HUES64 (cell line): ENCODE measurements around the gene ADAP1.
A peak's percentile ranks its signal among the peaks of the same experiment; 100 is the strongest.
"Not testable (repeated sequence)": the region's sequence is repeated elsewhere in the genome, so short reads cannot be mapped to it uniquely, and the experiment has no call there.

Experiments
- H3K27ac ChIP-seq: 2 replicates; pipeline ENCODE4 v1.7.0; 2013; ENCODE audit warnings: low read depth, low read length, inconsistent platforms
- H3K27me3 ChIP-seq: 2 replicates; pipeline ENCODE4 v1.6.1; 2013; ENCODE audit warnings: mild to moderate bottlenecking, low read length; ENCODE audit not compliant: insufficient read depth
- H3K36me3 ChIP-seq: 2 replicates; pipeline ENCODE4 v1.6.1; 2013; ENCODE audit warnings: mild to moderate bottlenecking, low read length; ENCODE audit not compliant: insufficient read depth
- H3K4me1 ChIP-seq: 2 replicates; pipeline ENCODE4 v1.6.1; 2013; ENCODE audit warnings: mild to moderate bottlenecking, low read length, moderate library complexity; ENCODE audit not compliant: insufficient read depth
- H3K4me3 ChIP-seq: 2 replicates; pipeline ENCODE4 v1.5.1; 2013; ENCODE audit warnings: mild to moderate bottlenecking, low read length, moderate library complexity
- H3K9ac ChIP-seq: 2 replicates; pipeline ENCODE4 v1.6.1; 2013; ENCODE audit warnings: mild to moderate bottlenecking, low read depth, low read length
- H3K9me3 ChIP-seq: 2 replicates; pipeline ENCODE4 v1.6.1; 2013; ENCODE audit warnings: low read depth, low read length; ENCODE audit not compliant: insufficient read depth
- WGBS: fragments of 150-250, 120-280 bp; methylation state at CpG from one replicate; pipeline ENCODE4 v1.1.7; 2013; ENCODE audit warnings: missing lambda C conversion rate; 5-methylcytosine and 5-hydroxymethylcytosine counted together

ADAP1 gene

DNA sequence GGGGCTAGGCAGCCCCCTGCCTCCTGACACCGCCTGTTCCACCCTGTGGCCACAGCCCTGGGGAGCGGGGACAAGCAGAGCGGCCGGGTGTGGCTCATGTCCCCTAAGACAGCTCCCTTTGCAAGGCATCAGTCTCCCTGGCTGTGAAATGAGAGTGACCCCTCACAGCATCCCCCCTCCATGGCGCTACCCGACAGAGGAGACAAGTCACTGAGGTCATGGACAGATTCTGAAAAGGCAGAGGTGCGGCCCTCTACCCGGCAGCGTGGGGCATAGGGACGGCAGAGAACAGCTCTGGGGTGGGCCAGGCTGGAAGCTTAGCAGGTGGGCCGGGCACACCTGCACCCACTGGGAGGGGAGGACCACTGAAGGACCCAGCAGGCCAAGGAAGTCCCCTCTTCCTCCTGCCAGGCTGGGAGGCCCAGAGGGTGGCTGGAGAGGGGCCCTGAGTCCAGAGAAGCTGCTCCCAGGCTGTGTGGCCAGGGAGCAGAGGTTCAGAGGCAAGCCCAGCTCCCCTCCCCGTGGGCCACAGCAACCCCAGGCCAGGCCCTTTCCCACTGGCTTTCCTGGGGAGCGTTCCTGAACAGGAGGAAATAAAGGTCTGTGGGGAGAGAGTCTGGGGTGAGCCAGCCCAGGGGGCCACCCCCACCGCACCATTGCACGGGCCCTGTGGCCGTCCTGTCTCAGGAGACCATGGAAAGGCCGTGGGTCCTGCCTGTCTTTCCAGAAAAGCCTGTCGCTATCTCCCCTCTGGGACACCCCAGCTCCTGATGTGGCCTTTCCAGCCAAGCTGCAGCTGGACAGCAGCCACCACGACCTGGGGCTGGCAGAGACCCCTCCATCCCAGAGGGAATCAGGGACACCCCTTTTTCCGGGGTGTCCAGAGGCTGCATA, 1.7 kb downstream of the ADAP1 start:
- H3K9ac ChIP-seq, result no peak overlapping the region
- 88% methylated on average over 20 of the region's 20 CpGs for WGBS
- no peak overlapping the region for H3K4me3 ChIP-seq
- H3K9me3 ChIP-seq, result no peaks in the 10 kb centered on the region
- peaks cover 32% of the 10 kb centered on the region for H3K27me3 ChIP-seq
- H3K4me1 ChIP-seq, result no peaks in the 10 kb centered on the region
- H3K36me3 ChIP-seq, result no peaks in the 10 kb centered on the region
- H3K27ac ChIP-seq, result no peak overlapping the region

DNA sequence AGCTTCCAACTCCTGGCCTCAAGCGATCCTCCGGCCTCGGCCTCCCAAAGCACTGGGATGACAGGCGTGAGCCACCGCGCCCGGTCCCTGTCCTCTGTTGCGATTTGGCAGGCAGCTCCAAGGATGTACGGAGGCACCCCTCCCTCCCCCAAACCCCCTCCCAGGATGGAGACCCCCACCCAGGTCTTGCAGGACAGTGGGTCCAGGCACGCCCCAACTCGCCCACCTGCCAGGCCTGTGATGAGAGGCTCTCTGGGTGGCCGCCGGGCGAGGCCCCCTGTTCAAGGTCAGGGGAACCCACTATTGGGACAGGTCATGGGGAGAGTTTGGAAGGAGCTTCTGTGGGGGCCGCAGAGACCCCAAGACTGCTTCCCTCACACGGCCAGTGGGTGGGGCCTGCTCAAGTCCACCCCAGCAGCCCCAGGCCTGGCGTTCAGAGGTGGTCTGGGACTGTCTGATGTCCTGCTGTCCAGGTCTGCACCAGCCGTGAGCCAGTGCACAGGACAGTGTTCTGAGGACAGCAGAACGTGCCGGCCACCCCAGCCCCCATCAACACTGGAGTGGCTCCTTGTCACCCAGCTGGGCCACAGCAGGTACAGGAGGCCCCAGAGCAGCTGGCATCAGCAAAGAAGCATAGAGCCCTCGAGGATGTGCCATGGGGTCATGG, 2.5 kb downstream of the ADAP1 start:
- Histone ChIP-seq H3K27ac (no peak overlapping the region), H3K9me3 (no peaks in the 10 kb centered on the region), H3K4me3 (no peak overlapping the region), H3K27me3 (peaks cover 32% of the 10 kb centered on the region), H3K9ac (no peak overlapping the region), H3K36me3 (no peaks in the 10 kb centered on the region), H3K4me1 (no peaks in the 10 kb centered on the region)
- 94% methylated on average over 21 of the region's 21 CpGs for whole genome bisulfite sequencing

DNA sequence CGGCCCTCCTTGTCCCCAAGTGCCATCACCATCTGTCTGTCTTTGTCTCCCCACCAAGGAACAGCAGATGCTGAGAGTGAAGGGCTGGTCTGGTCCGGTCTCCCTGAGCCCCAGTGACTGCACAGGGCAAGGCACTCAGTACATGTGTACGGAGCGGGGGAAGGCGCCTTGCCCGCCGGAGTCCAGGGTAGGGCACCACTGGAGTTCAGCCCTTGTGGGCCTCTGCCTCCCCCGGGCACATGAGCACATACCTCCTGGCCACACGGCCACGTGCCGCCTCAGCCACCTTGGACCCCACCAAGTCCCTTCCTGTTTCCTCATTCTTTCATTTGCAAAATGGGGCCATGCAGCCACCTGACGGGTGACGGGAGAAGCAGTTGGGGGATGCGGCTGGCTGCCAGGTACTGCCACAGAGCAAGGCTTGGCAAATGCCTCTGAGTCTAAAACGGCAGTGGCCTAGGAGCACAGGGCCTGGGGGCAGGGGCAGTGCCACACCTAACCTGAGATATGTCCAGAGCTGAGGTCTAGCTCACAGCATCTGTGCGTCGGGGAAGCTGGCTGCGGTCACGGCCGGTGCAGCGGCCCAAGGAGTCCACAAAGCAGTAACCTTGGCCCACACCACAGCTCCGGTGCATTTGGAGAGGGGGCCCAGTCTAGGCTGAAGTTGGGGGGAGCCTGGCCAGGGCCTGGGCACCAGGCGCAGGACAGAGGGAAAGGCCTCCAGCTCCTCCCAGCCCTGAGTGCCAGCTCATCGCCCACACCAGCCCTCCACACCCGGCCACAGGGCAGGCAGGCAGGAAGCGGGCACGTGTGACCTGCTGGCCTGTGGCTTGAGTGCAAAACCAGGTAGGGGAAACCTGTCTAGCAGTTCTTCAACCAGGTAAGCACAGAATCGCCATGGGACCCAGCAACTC, 5.2 kb downstream of the ADAP1 start:
- Histone ChIP-seq H3K36me3 (no peaks in the 10 kb centered on the region), H3K4me3 (no peak overlapping the region), H3K27ac (no peak overlapping the region), H3K9ac (no peak overlapping the region), H3K9me3 (no peaks in the 10 kb centered on the region), H3K27me3 (peaks cover 18% of the 10 kb centered on the region), H3K4me1 (peaks cover 9% of the 10 kb centered on the region; the same call in 1 of the 2 replicates)
- WGBS, result 90% methylated on average over 28 of the region's 28 CpGs

DNA sequence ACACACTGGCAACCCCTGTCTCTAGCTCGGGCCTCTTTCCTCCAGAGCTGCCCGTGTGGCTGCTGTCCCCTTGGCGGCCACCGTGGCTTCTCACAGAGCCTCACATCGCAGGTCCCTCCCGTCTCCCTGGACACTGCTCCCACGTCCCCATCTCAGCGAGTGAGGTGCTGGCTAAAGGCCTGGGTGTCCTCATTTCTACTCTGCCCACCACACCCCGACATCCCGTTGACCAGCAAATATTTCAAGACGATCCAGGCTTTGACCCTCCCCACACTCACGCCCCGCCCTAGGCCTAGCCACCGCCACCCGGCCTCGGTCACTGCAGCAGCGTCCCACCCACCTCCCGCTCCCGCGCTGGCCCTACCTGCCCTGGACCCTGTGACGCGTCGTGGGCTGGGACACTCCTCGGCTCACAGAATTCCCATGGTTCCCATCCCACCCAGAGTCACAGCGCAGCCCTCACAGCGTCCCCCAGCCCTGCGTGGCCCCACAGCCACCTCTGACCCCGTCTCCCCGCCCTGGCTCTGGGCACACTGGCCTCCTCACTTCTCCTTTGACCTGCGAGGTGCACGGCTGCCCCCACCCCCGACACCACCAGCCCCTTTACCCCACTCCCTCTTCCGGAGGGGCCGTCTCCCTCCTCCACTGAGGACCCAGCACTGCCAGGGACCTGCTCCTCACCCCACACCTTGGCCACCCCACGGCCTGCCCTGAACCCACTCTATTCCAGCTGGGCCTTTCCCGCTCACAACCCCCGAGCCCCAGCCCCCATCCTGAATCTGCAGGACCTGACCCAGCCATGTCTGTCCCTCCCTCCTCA, 6.9 kb downstream of the ADAP1 start:
- no peak overlapping the region for H3K9ac ChIP-seq
- no peak overlapping the region for H3K4me3 ChIP-seq
- H3K27ac ChIP-seq, result no peak overlapping the region
- H3K4me1 ChIP-seq, result peaks cover 9% of the 10 kb centered on the region; the same call in 1 of the 2 replicates
- WGBS, result 92% methylated on average over 37 of the region's 37 CpGs
- H3K36me3 ChIP-seq, result no peaks in the 10 kb centered on the region
- no peaks in the 10 kb centered on the region for H3K9me3 ChIP-seq
- H3K27me3 ChIP-seq, result peaks cover 4% of the 10 kb centered on the region

DNA sequence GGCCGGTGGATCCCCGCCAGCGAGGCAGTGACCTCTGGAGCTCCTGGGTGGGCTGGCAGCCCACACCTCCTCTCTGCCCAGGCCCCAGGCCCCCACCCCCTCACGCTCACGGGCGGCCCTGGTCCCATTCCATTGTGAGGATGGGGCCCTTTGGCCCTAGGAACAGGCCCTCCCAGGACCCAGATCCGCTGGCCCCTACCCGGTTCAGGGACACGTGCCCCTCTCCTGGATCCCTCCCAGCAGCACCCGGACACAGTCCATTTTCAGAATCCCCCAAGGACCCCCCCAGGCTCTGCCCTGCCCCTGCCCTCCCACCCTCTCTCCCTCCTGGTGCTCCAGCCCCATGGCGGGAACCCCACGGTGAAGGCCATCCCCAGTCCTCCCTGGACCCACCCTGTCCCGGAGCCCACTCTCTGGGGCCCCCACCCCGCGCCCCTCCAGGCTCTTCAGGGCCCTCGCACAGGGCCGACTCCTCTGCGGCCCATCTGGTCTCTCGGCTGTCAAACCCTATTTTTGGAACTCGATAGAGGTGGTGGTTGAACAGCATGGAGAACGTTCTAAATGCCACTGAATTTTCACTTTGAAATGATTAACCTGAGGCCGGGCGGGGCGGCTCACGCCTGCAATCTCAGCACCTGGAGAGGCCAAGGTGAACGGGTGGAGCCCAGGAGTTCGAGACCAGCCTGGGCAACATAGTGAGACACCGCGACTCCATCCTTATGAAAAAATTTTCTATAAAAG, 8.1 kb downstream of the ADAP1 start:
- WGBS, result 87% methylated on average over 27 of the region's 29 CpGs
- H3K27ac ChIP-seq, result no peak overlapping the region
- peaks cover 8% of the 10 kb centered on the region for H3K27me3 ChIP-seq

DNA sequence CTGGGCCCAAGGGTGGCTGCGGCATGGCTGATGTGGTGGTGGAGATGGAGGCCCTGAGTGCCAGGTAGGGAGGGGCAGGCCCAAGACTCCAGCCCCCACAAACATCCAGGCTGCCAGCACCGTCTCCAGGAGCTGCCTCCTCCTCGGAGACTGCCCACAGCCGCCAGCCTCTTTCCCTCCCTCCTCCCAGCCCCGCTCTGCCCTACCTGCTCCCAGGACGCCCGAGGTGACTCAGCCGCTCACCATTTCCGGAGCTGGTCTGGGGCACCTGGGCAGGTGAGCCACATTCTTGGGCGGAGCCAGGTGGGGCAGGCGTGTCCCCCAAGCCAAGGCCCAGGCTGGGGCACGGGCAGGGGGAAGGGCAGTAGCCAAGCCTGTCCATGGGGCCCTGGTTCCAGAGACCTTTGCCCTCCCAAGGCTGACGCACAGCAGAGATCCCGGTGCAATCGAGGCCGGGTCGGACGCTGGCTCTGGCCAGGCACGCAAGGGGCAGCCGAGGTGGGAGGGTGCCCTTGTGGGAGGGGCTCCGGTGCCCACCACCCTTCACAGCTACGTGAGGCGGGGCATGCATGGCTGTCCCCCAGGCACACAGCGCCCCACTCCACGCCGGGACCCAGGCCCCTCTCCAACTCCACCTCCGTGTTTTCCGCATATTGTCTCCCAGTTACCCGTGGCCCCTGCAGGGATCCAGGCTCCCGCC, 8.8 kb downstream of the ADAP1 start:
- H3K9ac ChIP-seq, result peak overlapping the region; percentile 55
- no peak overlapping the region for H3K27ac ChIP-seq
- H3K36me3 ChIP-seq, result no peaks in the 10 kb centered on the region
- WGBS, result 81% methylated on average over 30 of the region's 30 CpGs
- H3K4me1 ChIP-seq, result peaks cover 9% of the 10 kb centered on the region; the same call in 1 of the 2 replicates
- no peaks in the 10 kb centered on the region for H3K9me3 ChIP-seq
- H3K4me3 ChIP-seq, result no peak overlapping the region
- peaks cover 14% of the 10 kb centered on the region for H3K27me3 ChIP-seq

More for the DNA sequence above, 8.1 kb downstream of the ADAP1 start:
- no peaks in the 10 kb centered on the region for H3K36me3 ChIP-seq
- H3K4me1 ChIP-seq, result peaks cover 9% of the 10 kb centered on the region; the same call in 1 of the 2 replicates
- no peaks in the 10 kb centered on the region for H3K9me3 ChIP-seq
- no peak overlapping the region for H3K4me3 ChIP-seq
- no peak overlapping the region for H3K9ac ChIP-seq

DNA sequence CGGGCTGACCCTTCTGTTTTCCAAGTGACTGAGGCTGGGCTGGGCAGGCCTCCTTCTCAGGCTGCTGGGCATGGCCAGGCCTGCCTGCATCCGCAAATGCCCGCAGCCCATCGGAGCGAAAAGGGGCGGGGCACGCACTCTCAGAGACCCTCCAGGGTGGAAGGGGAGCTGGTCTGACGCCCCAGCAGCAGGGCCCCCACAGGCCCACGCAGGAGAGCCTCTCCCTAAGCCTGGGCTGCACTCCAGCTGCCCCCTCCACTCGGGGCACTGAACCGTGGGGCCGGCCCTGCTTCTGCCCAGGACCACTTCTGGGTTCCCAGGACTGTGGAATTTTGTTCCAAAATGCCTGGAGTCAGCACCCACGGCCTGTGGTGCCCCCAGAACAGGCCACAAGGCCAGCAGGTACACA, 9.3 kb downstream of the ADAP1 start:
- H3K9ac ChIP-seq, result peak overlapping the region; percentile 55; the same call in 1 of the 2 replicates
- H3K36me3 ChIP-seq, result no peaks in the 10 kb centered on the region
- WGBS, result 87% methylated on average over 13 of the region's 13 CpGs
- peaks cover 14% of the 10 kb centered on the region for H3K27me3 ChIP-seq
- H3K4me1 ChIP-seq, result peaks cover 9% of the 10 kb centered on the region; the same call in 1 of the 2 replicates
- H3K27ac ChIP-seq, result no peak overlapping the region
- H3K4me3 ChIP-seq, result no peak overlapping the region
- no peaks in the 10 kb centered on the region; the same call in 1 of the 2 replicates for H3K9me3 ChIP-seq

DNA sequence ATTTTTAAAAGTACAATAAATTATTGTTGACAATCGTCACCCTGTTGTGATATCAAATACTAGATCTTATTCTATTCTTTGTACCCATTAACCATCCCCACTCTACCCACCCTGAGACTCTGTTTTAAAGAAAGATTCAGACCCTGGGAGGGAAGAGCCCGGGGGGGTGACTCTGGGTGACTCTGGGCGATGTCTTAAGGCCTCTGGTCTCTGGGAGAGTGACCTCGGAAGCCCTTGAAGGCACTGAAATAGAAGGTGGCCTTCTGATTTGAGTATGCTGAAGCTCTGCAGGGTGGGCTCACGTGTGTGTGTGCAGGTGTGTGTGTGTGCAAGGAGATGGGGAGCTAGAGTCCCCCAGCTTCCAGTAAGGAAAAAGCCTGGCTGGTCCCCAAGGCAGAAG, 9.7 kb downstream of the ADAP1 start:
- Histone ChIP-seq H3K9ac (no peak overlapping the region), H3K9me3 (no peaks in the 10 kb centered on the region; the same call in 1 of the 2 replicates), H3K27ac (no peak overlapping the region), H3K36me3 (no peaks in the 10 kb centered on the region), H3K4me1 (peaks cover 9% of the 10 kb centered on the region; the same call in 1 of the 2 replicates), H3K27me3 (peaks cover 14% of the 10 kb centered on the region), H3K4me3 (no peak overlapping the region)
- 88% methylated on average over 5 of the region's 5 CpGs for WGBS

DNA sequence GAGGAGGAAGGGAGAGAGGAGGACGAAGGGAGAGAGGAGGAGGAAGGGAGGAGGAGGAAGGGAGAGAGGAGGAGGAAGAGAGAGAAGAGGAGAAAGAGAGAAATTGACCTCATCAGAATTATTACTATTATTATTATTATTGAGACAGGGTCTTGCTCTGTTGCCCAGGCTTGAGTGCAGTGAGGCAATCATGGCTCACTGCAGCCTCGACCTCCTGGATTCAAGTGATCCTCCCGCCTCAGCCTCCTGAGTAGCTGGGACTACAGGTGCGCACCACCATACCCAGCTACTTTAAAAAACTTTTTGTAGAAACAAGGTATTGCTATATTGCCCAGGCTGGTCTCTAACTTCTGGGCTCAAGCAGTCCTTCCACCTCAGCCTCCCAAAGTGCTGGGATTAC, 10.7 kb downstream of the ADAP1 start:
- H3K27ac ChIP-seq, H3K9ac ChIP-seq, H3K4me3 ChIP-seq, H3K36me3 ChIP-seq, H3K9me3 ChIP-seq, H3K4me1 ChIP-seq: not testable (repeated sequence)
- H3K27me3 ChIP-seq, result peaks cover 14% of the 10 kb centered on the region
- WGBS, result 77% methylated on average over 4 of the region's 4 CpGs
